Measurements from ENCODE around the gene SLC11A2.

Gene SLC11A2

GRCh38 chr12:51049525-51049924, 23.3 kb upstream of the SLC11A2 start:
- in situ Hi-C loops (cut with HindIII; ENCODE audit: low sequenced_read_pairs), result no loop called here
- H3K4me3 ChIP-seq (ENCODE audit: low read depth, low read length), result no peak overlapping the region
- no peak for DNase-seq (ENCODE audit: low read depth, low spot score)

DNA sequence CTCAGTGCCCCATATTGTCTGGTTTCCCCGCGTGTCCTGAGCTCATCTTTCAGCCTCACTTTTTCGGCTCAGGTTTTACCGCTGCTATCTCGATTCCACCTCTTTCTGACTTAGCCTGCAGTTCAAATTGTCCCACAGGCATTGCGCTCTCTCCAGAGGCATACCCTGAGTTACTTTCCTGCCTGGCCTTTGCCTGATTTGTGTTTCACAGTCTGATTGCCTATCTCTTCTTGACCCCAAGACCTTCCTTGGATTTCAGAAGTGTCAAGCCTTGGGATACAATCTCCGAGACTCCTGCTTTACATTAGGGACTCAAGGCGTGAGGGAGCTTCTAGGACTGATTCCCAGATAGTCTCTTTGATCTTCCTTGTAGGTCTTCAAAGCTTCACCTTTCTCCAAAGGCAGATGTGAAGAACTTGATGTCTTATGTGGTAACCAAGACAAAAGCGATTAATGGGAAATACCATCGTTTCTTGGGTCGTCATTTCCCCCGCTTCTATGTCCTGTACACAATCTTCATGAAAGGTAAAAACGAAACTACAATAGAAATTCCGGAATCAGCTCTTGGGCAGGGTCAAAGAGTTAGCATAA, 22.6 kb upstream of the SLC11A2 start:
- in situ Hi-C loops (cut with HindIII; ENCODE audit: low sequenced_read_pairs), result no loop called here
- DNase-seq (ENCODE audit: low read depth, low spot score), result no peak

More at GRCh38 chr12:51049525-51049924, 23.3 kb upstream of the SLC11A2 start:
- TF ChIP-seq, protein P1, sequence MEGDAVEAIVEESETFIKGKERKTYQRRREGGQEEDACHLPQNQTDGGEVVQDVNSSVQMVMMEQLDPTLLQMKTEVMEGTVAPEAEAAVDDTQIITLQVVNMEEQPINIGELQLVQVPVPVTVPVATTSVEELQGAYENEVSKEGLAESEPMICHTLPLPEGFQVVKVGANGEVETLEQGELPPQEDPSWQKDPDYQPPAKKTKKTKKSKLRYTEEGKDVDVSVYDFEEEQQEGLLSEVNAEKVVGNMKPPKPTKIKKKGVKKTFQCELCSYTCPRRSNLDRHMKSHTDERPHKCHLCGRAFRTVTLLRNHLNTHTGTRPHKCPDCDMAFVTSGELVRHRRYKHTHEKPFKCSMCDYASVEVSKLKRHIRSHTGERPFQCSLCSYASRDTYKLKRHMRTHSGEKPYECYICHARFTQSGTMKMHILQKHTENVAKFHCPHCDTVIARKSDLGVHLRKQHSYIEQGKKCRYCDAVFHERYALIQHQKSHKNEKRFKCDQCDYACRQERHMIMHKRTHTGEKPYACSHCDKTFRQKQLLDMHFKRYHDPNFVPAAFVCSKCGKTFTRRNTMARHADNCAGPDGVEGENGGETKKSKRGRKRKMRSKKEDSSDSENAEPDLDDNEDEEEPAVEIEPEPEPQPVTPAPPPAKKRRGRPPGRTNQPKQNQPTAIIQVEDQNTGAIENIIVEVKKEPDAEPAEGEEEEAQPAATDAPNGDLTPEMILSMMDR (IDR thresholded peaks at IDR 0.05; ENCODE audit: low read depth, low read length), result no peak

DNA sequence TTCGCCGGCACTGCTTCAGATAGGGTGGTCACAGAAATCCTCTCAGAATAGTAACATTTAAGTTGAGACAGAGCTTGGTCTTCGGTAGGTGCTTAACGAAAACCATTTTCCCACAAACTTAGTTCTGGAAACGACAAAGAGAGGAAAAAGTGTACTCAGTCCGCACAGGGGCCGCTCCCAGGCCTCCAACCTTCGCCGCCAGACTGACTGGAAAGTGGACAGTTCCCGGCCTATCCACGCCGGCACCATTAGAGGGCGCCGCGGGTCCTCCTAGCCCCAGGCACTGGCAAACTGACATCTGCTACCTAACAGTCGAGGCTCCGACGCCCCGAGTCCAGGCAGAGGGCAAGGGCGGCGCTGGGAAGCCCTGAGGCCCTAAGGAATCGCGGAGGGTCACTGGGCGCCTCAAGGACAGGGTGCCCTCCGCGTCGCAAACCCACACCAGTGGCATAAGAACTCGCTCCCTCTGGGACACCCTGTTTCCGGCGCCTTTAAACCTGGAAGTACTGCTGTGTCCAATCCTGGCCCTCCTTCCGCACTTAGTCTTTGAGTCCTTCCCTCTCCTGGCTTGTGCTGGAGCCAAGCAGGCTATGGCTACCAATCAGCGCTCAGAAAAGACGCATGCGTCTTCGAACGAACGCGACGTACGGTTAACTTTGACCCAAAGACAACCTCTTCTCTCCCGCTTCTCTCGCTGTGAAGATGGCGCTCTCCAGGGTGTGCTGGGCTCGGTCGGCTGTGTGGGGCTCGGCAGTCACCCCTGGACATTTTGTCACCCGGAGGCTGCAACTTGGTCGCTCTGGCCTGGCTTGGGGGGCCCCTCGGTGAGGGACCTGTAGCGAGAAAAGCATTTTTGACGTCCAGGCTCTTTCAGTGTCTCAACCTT, 21.7 kb upstream of the SLC11A2 start, which contains the start of gene LETMD1:
LETMD1 (plus strand) TSS at position 673 of the 886 bp plus-strand sequence; CDS start at position 703, 30 bp downstream.
- DNase-seq (ENCODE audit: low read depth, low spot score), result peak; percentile 99
- TF ChIP-seq, protein P1 (IDR thresholded peaks at IDR 0.05; ENCODE audit: low read depth, low read length), result peak; percentile 97
- peak within 1 kb of the TSS; percentile 93 for H3K4me3 ChIP-seq (ENCODE audit: low read depth, low read length)
- in situ Hi-C loops (cut with HindIII; ENCODE audit: low sequenced_read_pairs), result no loop called here

More for the DNA sequence above, 22.6 kb upstream of the SLC11A2 start:
- TF ChIP-seq, protein P1 (IDR thresholded peaks at IDR 0.05; ENCODE audit: low read depth, low read length), result no peak
- H3K4me3 ChIP-seq (ENCODE audit: low read depth, low read length), result peak overlapping the region; percentile 93

DNA sequence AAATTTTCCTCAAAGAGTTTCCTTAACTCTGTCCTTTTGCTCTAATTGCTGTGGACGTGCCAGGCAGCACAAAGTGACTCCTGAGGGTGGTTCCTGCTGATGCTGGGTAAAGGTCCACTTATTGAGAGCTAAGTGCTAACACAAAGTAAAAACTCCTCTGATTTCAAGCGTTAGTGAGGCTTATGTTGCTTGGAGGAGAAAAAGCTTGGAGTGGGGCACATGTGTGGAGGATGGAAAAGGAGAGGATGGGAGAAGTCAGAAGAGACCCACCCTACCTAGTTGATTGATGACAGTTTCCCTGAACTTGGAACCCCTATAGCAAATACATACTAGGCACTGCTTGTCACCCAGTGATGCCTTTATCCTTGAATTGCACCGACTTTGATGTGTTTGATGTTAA, 10.1 kb upstream of the SLC11A2 start:
- no peak overlapping the region for H3K4me3 ChIP-seq (ENCODE audit: low read depth, low read length)
- DNase-seq (ENCODE audit: low read depth, low spot score), result no peak
- TF ChIP-seq, protein P1 (IDR thresholded peaks at IDR 0.05; ENCODE audit: low read depth, low read length), result no peak
- in situ Hi-C loops (cut with HindIII; ENCODE audit: low sequenced_read_pairs), result no loop called here

- TF ChIP-seq, protein P1 (IDR thresholded peaks at IDR 0.05; ENCODE audit: low read depth, low read length), result no peak
- in situ Hi-C loops (cut with HindIII; ENCODE audit: low sequenced_read_pairs), result no loop called here
- no peak for DNase-seq (ENCODE audit: low read depth, low spot score)
- no peak overlapping the region for H3K4me3 ChIP-seq (ENCODE audit: low read depth, low read length)
These were observed 7.4 kb upstream of the SLC11A2 start for GRCh38 chr12:51033457-51034089.

- no peak for DNase-seq (ENCODE audit: low read depth, low spot score)
- in situ Hi-C loops (cut with HindIII; ENCODE audit: low sequenced_read_pairs), result no loop called here
- TF ChIP-seq, protein P1 (IDR thresholded peaks at IDR 0.05; ENCODE audit: low read depth, low read length), result no peak
- H3K4me3 ChIP-seq (ENCODE audit: low read depth, low read length), result no peak overlapping the region
These were observed 6.9 kb upstream of the SLC11A2 start for GRCh38 chr12:51033048-51033447.
